Dendritic cell treated with granulocyte-macrophage colony-stimulating factor and Interleukin-4, amounts not matched to agents 40 ng/mL and 50 ng/mL, for 4 days (primary cell): ENCODE results near the gene CCNE1.
"Not testable (repeated sequence)": the region's sequence is repeated elsewhere in the genome, so short reads cannot be mapped to it uniquely, and the experiment has no call there.

Experiments used
- H3K27ac Mint-ChIP-seq: one replicate; pipeline ENCODE4 v1.8.0; 2022; ENCODE audit warnings: mild to moderate bottlenecking, mixed read lengths
- H3K27me3 Mint-ChIP-seq: one replicate; pipeline ENCODE4 v1.8.0; 2022; ENCODE audit warnings: mild to moderate bottlenecking, mixed read lengths
- H3K36me3 Mint-ChIP-seq: one replicate; pipeline ENCODE4 v1.8.0; 2022; ENCODE audit warnings: low read depth, mixed read lengths
- H3K4me1 Mint-ChIP-seq: one replicate; pipeline ENCODE4 v1.8.0; 2022; ENCODE audit warnings: low read depth, mixed read lengths
- H3K4me3 Mint-ChIP-seq: one replicate; pipeline ENCODE4 v1.8.0; 2022; ENCODE audit warnings: mild to moderate bottlenecking, moderate library complexity, mixed read lengths
- H3K9me3 Mint-ChIP-seq: one replicate; pipeline ENCODE4 v1.8.0; 2022; ENCODE audit warnings: mixed read lengths
- intact Hi-C: fragments of 100-400 bp; cut with micrococcal nuclease; formaldehyde crosslinking; loops from one replicate; pipeline ENCODE4 v1.15.0; 2022

Gene CCNE1

DNA sequence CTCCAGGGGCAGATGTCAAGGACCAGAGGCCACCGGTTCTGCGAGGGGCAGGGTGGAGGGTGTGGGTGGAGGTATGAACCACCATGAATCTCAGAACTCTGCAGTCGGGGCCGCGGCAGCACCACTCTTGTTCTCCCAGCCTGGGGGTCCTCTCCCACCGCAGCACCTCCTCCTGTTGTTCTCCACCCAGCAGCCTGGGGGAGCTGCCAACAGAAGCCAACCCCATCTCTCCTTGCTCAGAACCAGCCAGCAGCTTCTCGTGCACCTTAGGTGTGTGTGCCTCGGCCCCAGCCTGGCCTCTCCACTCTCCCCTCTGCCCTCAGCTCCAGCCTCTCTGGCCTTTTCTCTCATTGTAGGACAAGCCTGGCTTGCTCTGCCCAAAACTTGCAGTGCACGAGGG is 31.9 kb upstream of the CCNE1 start:
- intact Hi-C loops: no loop called here
- H3K9me3 Mint-ChIP-seq: no peaks in the 10 kb centered on the region
- no peaks in the 10 kb centered on the region for H3K27me3 Mint-ChIP-seq
- H3K4me1 Mint-ChIP-seq: peaks cover 6% of the 10 kb centered on the region
- no peak overlapping the region for H3K27ac Mint-ChIP-seq
- H3K4me3 Mint-ChIP-seq: no peak overlapping the region
- H3K36me3 Mint-ChIP-seq: no peaks in the 10 kb centered on the region

DNA sequence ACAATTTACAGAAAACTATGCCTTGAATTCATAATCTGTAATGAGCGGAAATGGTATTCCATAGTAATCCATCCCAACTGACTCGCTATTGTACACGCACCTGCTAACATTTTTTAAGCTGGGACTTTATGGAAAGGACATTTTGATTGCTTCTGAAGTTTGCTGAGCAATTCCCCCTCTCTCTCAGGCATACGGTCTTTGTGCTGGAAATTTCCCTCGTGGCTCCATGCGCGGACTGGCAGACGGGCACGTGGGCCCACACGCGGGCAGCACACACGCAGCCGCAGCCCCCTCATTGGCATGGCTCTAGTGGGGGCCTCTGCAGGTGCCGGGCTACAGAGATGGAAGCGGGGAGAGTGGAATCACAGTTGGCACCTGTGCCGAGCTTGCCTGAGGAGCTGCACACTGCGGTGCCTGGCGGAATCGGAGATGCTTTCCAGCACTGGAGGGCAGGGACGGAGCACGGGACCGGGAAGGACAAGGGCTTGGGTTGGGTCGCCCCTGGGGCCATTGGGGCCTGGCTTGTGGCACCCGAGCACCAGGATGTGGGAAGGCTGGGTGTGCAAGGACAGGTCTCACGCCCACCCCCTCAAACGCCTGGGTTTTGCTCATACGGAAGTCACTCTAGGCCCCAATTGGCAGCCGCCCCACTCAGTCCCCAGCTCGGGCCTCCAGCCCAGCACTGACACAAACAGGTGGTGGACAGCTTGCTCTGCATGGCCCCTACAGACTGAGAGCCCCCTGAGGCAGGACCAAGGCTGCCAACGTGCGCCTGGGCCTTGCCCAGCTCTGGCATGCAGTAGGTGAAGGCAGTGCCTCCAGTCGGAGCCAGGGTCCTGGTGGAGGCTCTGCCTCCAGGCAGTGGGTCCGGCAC is 30.2 kb upstream of the CCNE1 start:
- no peaks in the 10 kb centered on the region for H3K36me3 Mint-ChIP-seq
- intact Hi-C loops: no loop called here
- H3K4me3 Mint-ChIP-seq: no peak overlapping the region
- no peak overlapping the region for H3K27ac Mint-ChIP-seq
- peaks cover 5% of the 10 kb centered on the region for H3K4me1 Mint-ChIP-seq
- no peaks in the 10 kb centered on the region for H3K27me3 Mint-ChIP-seq
- no peaks in the 10 kb centered on the region for H3K9me3 Mint-ChIP-seq

DNA sequence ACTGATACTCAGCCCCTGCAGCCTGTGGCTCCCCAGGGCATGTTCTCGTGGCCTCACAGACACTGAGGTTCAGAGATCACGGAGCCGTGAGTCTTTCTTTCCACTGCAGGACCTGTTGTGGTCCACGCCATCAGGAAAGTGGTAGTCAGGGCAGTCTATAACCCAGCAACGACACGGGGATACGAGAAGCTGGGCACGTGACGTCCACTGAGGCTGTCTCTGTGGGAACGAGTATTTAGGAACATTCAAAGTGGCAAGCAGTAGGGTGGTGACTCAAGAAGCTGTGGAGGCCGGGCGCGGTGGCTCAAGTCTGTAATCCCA is 29.6 kb upstream of the CCNE1 start:
- intact Hi-C loops: no loop called here
- Mint-ChIP-seq H3K36me3 (no peaks in the 10 kb centered on the region), H3K9me3 (no peaks in the 10 kb centered on the region), H3K4me1 (peaks cover 5% of the 10 kb centered on the region), H3K27me3 (no peaks in the 10 kb centered on the region), H3K27ac (no peak overlapping the region), H3K4me3 (no peak overlapping the region)

DNA sequence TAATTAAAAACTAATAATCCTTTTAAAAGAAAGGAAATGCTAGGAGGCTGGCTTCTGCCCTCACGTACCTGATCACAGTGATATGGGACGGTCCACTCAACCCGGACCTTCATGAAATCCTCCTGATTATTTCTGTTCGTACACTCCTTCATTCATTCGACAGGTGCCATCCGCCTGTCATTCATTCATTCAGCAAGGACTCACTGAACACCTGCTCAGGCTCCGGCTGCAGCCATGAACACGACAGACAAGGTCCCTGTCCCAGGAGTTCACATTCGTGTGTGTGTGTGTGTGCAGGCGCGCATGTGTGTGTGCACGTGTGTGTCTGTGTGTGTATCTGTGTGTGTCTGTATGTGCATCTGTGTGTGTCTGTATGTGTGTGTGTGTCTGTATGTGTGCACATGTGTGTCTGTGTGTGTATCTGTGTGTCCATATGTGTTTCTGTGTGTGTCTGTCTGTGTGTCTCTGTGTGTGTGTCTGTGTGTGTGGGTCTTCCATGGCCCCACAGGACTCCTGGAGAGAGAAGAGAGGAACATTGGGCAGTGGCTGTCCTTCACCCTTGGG is 28.1 kb upstream of the CCNE1 start:
- intact Hi-C loops: no loop called here
- H3K27me3 Mint-ChIP-seq: no peaks in the 10 kb centered on the region
- no peak overlapping the region for H3K27ac Mint-ChIP-seq
- H3K36me3 Mint-ChIP-seq: no peaks in the 10 kb centered on the region
- no peak overlapping the region for H3K4me3 Mint-ChIP-seq
- H3K9me3 Mint-ChIP-seq: no peaks in the 10 kb centered on the region
- H3K4me1 Mint-ChIP-seq: peaks cover 5% of the 10 kb centered on the region

DNA sequence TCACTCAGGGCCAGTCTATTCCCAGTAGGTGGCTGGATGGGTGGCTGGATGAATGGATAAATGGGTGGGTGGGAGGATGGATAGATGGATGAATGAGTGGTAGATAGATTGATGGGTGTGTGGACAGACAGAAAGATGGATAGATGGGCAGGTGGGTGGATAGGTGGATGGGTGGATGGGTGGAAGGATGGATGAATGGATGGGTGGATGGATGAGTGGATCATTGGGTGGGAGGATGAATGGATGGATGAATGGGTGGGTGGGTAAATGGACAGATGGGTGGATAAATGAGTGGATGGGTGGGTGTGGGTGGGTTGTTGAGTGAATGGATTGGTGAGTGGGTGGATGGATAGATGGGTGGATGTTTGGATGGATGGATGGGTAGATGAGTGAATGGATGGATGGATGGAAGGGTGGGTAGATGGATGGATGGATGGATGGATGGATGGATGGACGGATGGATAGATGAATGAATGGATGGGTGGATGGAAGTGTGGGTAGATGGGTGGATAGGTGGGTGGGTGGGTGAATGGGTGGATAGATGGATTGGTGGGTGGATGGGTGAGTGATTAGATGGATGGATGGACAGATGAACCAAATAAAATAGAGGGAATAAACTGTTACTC is 27.1 kb upstream of the CCNE1 start:
- Mint-ChIP-seq H3K9me3 (no peaks in the 10 kb centered on the region), H3K27me3 (no peaks in the 10 kb centered on the region), H3K27ac (no peak overlapping the region), H3K4me3 (no peak overlapping the region), H3K4me1 (peaks cover 5% of the 10 kb centered on the region), H3K36me3 (no peaks in the 10 kb centered on the region)
- intact Hi-C loops: no loop called here

DNA sequence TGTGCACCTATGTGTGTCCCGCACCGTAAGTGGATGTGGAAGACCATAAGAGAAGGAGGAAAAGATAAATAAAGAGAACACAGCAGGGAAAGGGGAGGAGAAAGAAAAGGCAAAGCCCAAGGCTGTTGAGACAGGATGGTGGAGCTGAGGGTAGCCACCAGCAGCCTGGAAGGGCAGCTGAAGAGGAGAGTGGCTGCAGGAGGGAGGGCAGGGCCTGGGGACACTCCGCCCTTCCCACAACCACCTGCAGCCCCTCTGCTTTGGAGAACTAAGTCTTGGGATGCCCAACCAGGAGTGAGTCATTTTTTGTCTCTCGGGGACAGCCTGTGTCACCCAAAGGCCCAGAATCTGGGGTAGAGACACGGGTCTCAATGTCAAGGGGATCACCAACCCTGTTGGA is 26.4 kb upstream of the CCNE1 start:
- H3K4me3 Mint-ChIP-seq: no peak overlapping the region
- H3K36me3 Mint-ChIP-seq: no peaks in the 10 kb centered on the region
- H3K4me1 Mint-ChIP-seq: peaks cover 5% of the 10 kb centered on the region
- intact Hi-C loops: no loop called here
- H3K27me3 Mint-ChIP-seq: no peaks in the 10 kb centered on the region
- H3K27ac Mint-ChIP-seq: no peak overlapping the region
- no peaks in the 10 kb centered on the region for H3K9me3 Mint-ChIP-seq

DNA sequence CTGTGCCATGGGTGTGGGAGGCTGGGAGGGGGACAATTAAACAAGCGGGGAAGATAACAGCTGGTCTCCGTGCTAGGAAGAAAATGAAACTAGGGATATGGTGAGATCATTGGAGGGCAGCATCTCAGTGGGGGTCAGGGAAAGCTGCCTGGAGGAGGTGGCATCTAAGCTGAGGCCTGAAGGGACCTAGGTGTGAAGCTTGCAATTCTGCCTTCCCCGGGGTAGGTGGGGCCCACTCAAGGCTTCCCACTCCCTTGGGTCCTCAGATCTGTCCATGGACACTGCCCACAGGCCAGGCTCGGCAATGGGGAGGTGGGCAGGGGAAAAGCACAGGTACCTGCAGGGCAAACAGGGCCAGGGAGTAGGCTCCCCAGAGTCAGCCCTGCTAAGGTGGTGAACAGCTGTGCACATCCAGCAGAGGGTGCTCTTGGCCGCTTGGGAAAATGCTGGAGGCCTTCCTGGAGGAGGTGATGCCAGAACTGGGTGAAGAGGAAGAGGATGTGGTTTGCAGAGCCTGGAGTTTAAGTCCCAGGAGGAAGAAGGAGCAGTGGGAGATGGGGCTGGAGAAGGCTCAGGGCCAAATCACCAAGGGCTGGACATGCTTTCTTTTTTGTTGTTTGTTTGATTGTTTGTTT is 25.7 kb upstream of the CCNE1 start:
- no peak overlapping the region for H3K4me3 Mint-ChIP-seq
- intact Hi-C loops: no loop called here
- no peaks in the 10 kb centered on the region for H3K9me3 Mint-ChIP-seq
- H3K27me3 Mint-ChIP-seq: peaks cover 2% of the 10 kb centered on the region
- no peaks in the 10 kb centered on the region for H3K36me3 Mint-ChIP-seq
- peaks cover 5% of the 10 kb centered on the region for H3K4me1 Mint-ChIP-seq
- H3K27ac Mint-ChIP-seq: no peak overlapping the region

DNA sequence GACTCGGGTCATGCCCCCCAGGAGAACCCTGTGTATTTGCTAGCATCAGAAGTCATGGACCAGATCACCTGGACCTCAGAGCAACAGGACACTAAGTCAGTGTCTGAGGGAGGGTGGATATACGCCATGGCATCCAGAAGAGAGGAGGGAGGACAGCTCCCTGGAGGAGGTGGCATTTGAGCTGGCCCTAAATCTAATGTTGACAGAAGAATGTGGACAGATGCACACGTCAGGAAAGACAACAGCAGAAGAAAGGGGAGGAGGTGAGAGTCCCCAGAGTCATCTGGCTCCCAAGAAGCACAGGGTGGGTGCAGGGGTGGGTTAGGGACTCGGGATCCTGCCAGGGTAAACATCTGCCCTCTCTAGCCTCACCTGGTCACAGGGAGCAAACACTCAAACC is 24.5 kb upstream of the CCNE1 start:
- H3K4me1 Mint-ChIP-seq: peaks cover 5% of the 10 kb centered on the region
- intact Hi-C loops: no loop called here
- no peaks in the 10 kb centered on the region for H3K9me3 Mint-ChIP-seq
- peaks cover 2% of the 10 kb centered on the region for H3K27me3 Mint-ChIP-seq
- H3K4me3 Mint-ChIP-seq: no peak overlapping the region
- H3K27ac Mint-ChIP-seq: no peak overlapping the region
- no peaks in the 10 kb centered on the region for H3K36me3 Mint-ChIP-seq

DNA sequence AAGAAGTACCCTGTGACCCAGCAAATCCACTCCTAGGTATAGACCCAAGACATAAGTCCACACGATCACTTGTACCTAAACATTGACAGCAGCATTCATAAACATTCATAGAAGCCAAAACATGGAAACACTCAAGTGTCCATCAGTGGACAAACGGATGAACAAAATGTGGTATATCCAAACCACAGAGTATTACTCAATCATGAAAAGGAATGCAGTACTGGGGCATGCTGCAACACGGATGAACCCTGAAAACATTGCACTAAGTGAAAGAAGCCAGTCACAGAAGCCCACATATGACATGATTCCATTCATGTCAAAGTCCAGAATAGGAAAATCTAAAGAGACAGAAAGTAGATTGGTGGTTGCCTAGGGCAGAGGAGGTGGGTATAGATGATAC is 22.8 kb upstream of the CCNE1 start:
- no peaks in the 10 kb centered on the region for H3K9me3 Mint-ChIP-seq
- intact Hi-C loops: no loop called here
- H3K27ac Mint-ChIP-seq: no peak overlapping the region
- peaks cover 4% of the 10 kb centered on the region for H3K27me3 Mint-ChIP-seq
- H3K4me1 Mint-ChIP-seq: peaks cover 5% of the 10 kb centered on the region
- no peaks in the 10 kb centered on the region for H3K36me3 Mint-ChIP-seq
- H3K4me3 Mint-ChIP-seq: no peak overlapping the region

DNA sequence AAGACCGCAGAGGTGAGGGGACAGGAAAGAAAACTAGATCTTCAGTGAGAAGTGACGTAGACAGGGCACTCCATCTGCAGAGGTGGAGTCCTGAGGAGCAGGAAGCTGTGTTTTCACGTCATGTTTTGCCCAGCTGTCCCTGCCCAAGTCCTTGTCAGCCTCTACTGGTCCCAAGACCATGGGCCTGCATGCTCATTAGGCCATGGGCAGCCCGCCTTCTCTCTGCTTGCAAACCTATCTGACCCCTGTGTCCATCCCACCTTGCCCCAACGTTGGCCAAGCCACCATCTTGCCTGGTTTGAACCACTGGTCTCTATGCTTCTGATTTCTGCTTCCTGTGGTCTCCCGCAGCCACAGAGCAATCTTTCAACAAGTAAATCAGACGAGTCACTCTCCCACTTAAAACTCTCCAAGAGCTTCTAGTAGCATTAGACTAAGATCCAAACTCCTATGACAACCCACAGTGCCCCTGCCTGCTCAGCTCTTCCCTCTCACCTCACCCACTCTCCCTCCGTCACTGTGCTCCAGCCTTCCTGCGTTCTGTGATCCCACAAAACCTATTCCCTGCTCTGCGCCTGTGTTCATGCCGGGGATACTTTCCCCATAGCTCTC is 18.6 kb upstream of the CCNE1 start:
- H3K4me1 Mint-ChIP-seq: no peaks in the 10 kb centered on the region
- H3K4me3 Mint-ChIP-seq: no peak overlapping the region
- no peaks in the 10 kb centered on the region for H3K36me3 Mint-ChIP-seq
- no peaks in the 10 kb centered on the region for H3K9me3 Mint-ChIP-seq
- intact Hi-C loops: no loop called here
- H3K27me3 Mint-ChIP-seq: peaks cover 16% of the 10 kb centered on the region
- H3K27ac Mint-ChIP-seq: no peak overlapping the region

DNA sequence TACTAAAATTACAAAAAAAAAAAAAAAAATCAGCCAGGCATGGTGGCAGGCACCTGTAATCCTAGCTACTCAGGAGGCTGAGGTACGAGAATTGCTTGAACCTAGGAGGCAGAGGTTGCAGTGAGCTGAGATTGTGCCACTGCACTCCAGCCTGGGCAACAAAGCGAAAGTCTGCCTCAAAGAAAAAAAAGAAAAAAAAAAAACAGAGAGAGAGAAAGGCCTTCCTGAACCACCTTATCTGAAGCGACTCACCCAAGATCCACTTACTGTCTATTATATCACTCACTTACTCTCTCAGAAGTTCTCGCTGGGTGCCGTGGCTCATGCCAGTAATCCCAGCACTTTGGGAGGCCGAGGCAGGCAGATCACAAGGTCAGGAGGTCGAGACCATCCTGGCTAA is 17.3 kb upstream of the CCNE1 start:
- H3K9me3 Mint-ChIP-seq, intact Hi-C loops, H3K4me1 Mint-ChIP-seq, H3K4me3 Mint-ChIP-seq, H3K36me3 Mint-ChIP-seq, H3K27ac Mint-ChIP-seq: not testable (repeated sequence)
- H3K27me3 Mint-ChIP-seq: peaks cover 16% of the 10 kb centered on the region

DNA sequence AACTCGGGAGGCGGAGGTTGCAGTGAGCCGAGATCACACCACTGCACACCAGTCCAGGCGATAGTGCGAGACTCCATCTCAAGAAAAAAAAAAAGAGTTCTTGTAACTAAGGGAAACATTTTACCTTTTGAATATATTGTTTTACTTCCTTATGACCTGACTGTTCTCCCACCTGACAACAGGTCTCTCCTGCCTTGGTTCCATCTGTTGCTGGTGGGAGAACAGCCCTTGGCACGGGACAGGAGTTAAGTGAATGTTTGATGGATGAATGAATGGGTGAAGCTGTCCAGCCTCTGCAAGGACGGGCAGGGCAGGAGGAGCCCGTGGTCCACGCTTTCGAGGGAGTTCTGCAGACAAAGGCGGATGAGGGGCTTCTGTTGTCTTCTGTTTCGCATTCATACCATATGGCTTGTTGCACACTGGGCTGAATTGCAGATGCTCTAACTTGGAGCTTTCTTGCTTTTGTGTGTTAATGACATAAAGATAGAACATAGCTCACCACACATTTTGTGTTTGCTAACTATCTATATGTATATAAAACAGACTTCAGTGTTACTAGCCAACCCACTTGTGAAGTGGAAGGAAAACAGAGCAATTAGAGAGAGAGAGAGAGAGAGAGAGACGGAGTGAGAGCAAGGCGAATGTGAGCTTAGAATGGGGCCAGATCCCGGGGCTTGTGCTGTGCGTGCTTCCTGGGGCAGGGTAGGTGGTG is 16.2 kb upstream of the CCNE1 start:
- no peak overlapping the region for H3K4me3 Mint-ChIP-seq
- intact Hi-C loops: no loop called here
- H3K4me1 Mint-ChIP-seq: no peaks in the 10 kb centered on the region
- peaks cover 16% of the 10 kb centered on the region for H3K27me3 Mint-ChIP-seq
- no peaks in the 10 kb centered on the region for H3K36me3 Mint-ChIP-seq
- H3K9me3 Mint-ChIP-seq: no peaks in the 10 kb centered on the region
- H3K27ac Mint-ChIP-seq: no peak overlapping the region

DNA sequence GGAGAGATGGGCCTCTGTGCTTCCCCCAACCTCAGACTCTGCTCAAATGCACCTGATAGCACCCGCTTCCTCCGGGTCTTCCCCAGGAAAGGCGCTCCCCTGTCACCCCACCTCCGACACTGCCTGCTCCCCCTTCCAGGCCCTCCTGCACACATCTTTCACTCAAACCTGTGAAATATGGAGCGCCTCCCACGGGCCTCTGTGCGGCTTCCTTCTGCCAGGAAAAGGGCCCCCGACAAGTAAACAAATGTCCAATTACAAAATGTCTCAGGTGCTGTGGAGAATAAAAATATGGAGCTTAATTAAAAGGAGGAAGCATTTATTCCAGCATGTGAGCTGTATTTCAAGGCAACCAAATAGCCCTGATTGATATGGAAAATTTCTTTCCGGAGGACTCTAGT is 15.6 kb upstream of the CCNE1 start:
- Mint-ChIP-seq H3K36me3 (no peaks in the 10 kb centered on the region), H3K27ac (no peak overlapping the region), H3K9me3 (no peaks in the 10 kb centered on the region), H3K27me3 (peaks cover 14% of the 10 kb centered on the region), H3K4me3 (no peak overlapping the region), H3K4me1 (no peaks in the 10 kb centered on the region)
- intact Hi-C loops: no loop called here
